Stimulated activated CD8-positive, alpha-beta memory T cell treated with anti-CD3 and anti-CD28 coated beads, Interleukin-15, amount 100 ng/mL, for 48 hours (primary cell): ENCODE measurements around the gene MIER1.
A peak's percentile ranks its signal among the peaks of the same experiment; 100 is the strongest.
"Not testable (repeated sequence)": the region's sequence is repeated elsewhere in the genome, so short reads cannot be mapped to it uniquely, and the experiment has no call there.

Experiments
- DNase-seq, 2 donors: peaks; one replicate each; pipeline ENCODE4 v3.0.0-alpha.2; 2020; ENCODE audit warnings: low read depth in 2 of 2

Gene MIER1

GRCh38 chr1:66938613-66939012 is 13.8 kb downstream of the MIER1 start:
- no peak for DNase-seq

GRCh38 chr1:66940981-66941380 is 16.2 kb downstream of the MIER1 start:
- DNase-seq = no peak

- DNase-seq = no peak
Observed at GRCh38 chr1:66943361-66943969, 18.7 kb downstream of the MIER1 start.

GRCh38 chr1:66944330-66945274 is 19.8 kb downstream of the MIER1 start:
- no peak for DNase-seq

GRCh38 chr1:66945316-66945715 is 20.5 kb downstream of the MIER1 start:
- DNase-seq = no peak

- DNase-seq = no peak
Observed at GRCh38 chr1:66947267-66947666, 22.5 kb downstream of the MIER1 start.

- DNase-seq = no peak
Observed at GRCh38 chr1:66951513-66951912, 26.7 kb downstream of the MIER1 start.

GRCh38 chr1:66954208-66954607 is 29.4 kb downstream of the MIER1 start:
- no peak for DNase-seq

GRCh38 chr1:66957938-66958337 is 33.1 kb downstream of the MIER1 start:
- DNase-seq = no peak

- DNase-seq = not testable (repeated sequence)
Observed at GRCh38 chr1:66966188-66966873, 41.5 kb downstream of the MIER1 start.

GRCh38 chr1:66968574-66968973 is 43.8 kb downstream of the MIER1 start:
- no peak for DNase-seq

- no peak for DNase-seq
Observed at GRCh38 chr1:66978201-66978600, 53.4 kb downstream of the MIER1 start.

GRCh38 chr1:66979621-66980020 is 54.8 kb downstream of the MIER1 start:
- DNase-seq = not testable (repeated sequence)

GRCh38 chr1:66980745-66981367 is 56.1 kb downstream of the MIER1 start:
- no peak for DNase-seq

GRCh38 chr1:66981679-66982078 is 56.9 kb downstream of the MIER1 start:
- DNase-seq = peak in 1 of 2 donors; percentile 5

GRCh38 chr1:66982561-66983260 is 57.9 kb downstream of the MIER1 start:
- no peak for DNase-seq

- no peak for DNase-seq
Observed at GRCh38 chr1:66984491-66984890, 59.7 kb downstream of the MIER1 start.

GRCh38 chr1:66985835-66986234 is 61.0 kb downstream of the MIER1 start:
- DNase-seq = no peak

GRCh38 chr1:66993076-66993475 is 68.3 kb downstream of the MIER1 start:
- no peak for DNase-seq

GRCh38 chr1:66996018-66996682 is 71.4 kb downstream of the MIER1 start:
- DNase-seq = peak; percentile 27 to 34

- no peak for DNase-seq
Observed at GRCh38 chr1:66998972-66999371, 74.2 kb downstream of the MIER1 start.
